SK-N-MC (cell line): ENCODE measurements around the gene FAM9C.

Experiments used
- DNase-seq: peaks from one replicate; pipeline ENCODE4 v3.0.0-alpha.2; 2011; ENCODE audit warnings: low read depth, low spot score
- H3K27ac ChIP-seq: fragments of 200-600 bp; sonication (generic); 2 replicates; pipeline ENCODE4 v1.5.1; 2016; ENCODE audit warnings: mixed run types
- H3K36me3 ChIP-seq: fragments of 200-600 bp; sonication (generic); 2 replicates; pipeline ENCODE4 v1.6.1; 2017; ENCODE audit warnings: antibody characterized with exemption, low read length, mixed read lengths; ENCODE audit not compliant: insufficient read depth
- H3K4me3 ChIP-seq: fragments of 200-600 bp; sonication (generic); 2 replicates; pipeline ENCODE4 v1.5.1; 2016
- H3K9ac ChIP-seq: fragments of 200-600 bp; sonication (generic); 2 replicates; pipeline ENCODE4 v1.8.0; 2017; ENCODE audit warnings: mixed run types, mixed read lengths; ENCODE audit not compliant: insufficient read length
- H3K9me3 ChIP-seq: fragments of 200-600 bp; sonication (generic); 2 replicates; pipeline ENCODE4 v1.6.1; 2017; ENCODE audit warnings: low read depth, mild to moderate bottlenecking, antibody characterized with exemption, low read length, moderate library complexity, mixed read lengths
- EZH2 ChIP-seq: fragments of 200-600 bp; sonication (generic); IDR thresholded peaks from one replicate; pipeline ENCODE4 v1.6.1; 2017; ENCODE audit warnings: antibody characterized with exemption
- FOXP2 ChIP-seq: optimal IDR thresholded peaks from 2 replicates; pipeline ENCODE3; 2011; ENCODE audit warnings: mild to moderate bottlenecking, moderate library complexity; ENCODE audit not compliant: insufficient read depth; ENCODE audit errors: extremely low read length, control extremely low read depth
- POLR2AphosphoS5 ChIP-seq: IDR thresholded peaks from 2 replicates; pipeline ENCODE4 v1.6.1; 2012; ENCODE audit warnings: mild to moderate bottlenecking, low read depth, low read length, borderline replicate concordance

FAM9C gene

GRCh38 chrX:12992544-12993118 lies 51.8 kb downstream of the FAM9C start:
- no peak overlapping the region for H3K9ac ChIP-seq
- no peak overlapping the region for H3K4me3 ChIP-seq
- no peak for DNase-seq
- no peak for TF ChIP-seq EZH2
- TF ChIP-seq POLR2AphosphoS5 = no peak
- no peak for TF ChIP-seq FOXP2
- H3K9me3 ChIP-seq = no peaks in the 10 kb centered on the region
- H3K27ac ChIP-seq = no peak overlapping the region
- no peaks in the 10 kb centered on the region for H3K36me3 ChIP-seq

DNA sequence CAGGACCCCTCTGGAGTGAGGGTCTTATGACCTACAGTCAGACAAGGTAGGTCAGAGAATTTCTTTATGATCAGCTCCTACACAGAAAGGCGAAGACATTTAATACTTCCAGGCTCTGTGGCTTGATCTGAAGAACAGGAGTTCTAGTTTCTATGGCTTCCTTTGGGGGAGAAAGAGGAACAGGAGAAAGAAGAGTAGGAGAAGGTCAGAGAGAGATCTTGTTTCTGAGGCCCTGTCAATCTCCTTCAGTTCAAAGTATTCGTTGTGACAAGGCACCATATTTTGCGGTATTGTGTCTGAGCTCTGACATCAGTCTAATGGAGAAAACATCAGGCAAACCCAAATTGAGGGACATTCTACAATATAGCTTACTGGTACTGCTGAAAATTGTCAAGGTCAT lies 52.8 kb downstream of the FAM9C start:
- Histone ChIP-seq H3K27ac (no peak overlapping the region), H3K36me3 (no peaks in the 10 kb centered on the region), H3K9ac (no peak overlapping the region), H3K9me3 (no peaks in the 10 kb centered on the region), H3K4me3 (no peak overlapping the region)
- no peak for DNase-seq
- no peak for TF ChIP-seq POLR2AphosphoS5
- no peak for TF ChIP-seq EZH2
- TF ChIP-seq FOXP2 = no peak

DNA sequence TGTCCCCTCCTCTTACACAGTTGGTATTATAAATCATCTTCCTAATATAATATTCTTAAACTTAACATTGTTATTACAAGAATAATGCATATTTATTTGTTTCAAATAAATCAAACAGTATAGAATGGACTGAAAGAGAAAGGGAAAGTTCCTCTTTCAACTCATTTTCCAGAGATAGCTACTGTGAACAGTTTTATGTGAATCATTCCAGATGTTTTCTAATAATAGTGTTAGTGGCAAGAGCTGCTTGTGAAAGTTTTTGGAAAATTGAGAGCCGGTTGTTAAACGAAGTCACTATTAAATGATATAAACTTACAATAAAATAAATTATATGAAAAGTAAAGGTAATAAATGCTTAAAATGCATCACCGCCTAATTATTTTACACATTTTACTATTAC lies 55.0 kb downstream of the FAM9C start:
- no peak for TF ChIP-seq POLR2AphosphoS5
- no peak for TF ChIP-seq EZH2
- no peak for TF ChIP-seq FOXP2
- Histone ChIP-seq H3K36me3 (no peaks in the 10 kb centered on the region), H3K4me3 (no peak overlapping the region), H3K9me3 (no peaks in the 10 kb centered on the region), H3K27ac (no peak overlapping the region), H3K9ac (no peak overlapping the region)
- DNase-seq = no peak

GRCh38 chrX:12988797-12989196 lies 55.6 kb downstream of the FAM9C start:
- no peak for DNase-seq
- no peak overlapping the region for H3K4me3 ChIP-seq
- no peaks in the 10 kb centered on the region for H3K36me3 ChIP-seq
- no peak overlapping the region for H3K9ac ChIP-seq
- no peak overlapping the region for H3K27ac ChIP-seq
- TF ChIP-seq FOXP2 = no peak
- TF ChIP-seq EZH2 = no peak
- no peak for TF ChIP-seq POLR2AphosphoS5
- H3K9me3 ChIP-seq = no peaks in the 10 kb centered on the region

GRCh38 chrX:12987900-12988594 lies 56.4 kb downstream of the FAM9C start:
- Histone ChIP-seq H3K27ac (no peak overlapping the region), H3K4me3 (no peak overlapping the region)

GRCh38 chrX:12987340-12987739 lies 57.1 kb downstream of the FAM9C start:
- H3K27ac ChIP-seq = no peak overlapping the region
- no peak overlapping the region for H3K4me3 ChIP-seq
- TF ChIP-seq EZH2 (no peak), FOXP2 (no peak), POLR2AphosphoS5 (no peak)
- H3K9ac ChIP-seq = no peak overlapping the region
- DNase-seq = no peak
- H3K9me3 ChIP-seq = no peaks in the 10 kb centered on the region
- no peaks in the 10 kb centered on the region for H3K36me3 ChIP-seq

More at GRCh38 chrX:12987900-12988594, 56.4 kb downstream of the FAM9C start:
- H3K9ac ChIP-seq = no peak overlapping the region
- no peaks in the 10 kb centered on the region for H3K9me3 ChIP-seq
- TF ChIP-seq POLR2AphosphoS5 (no peak), FOXP2 (no peak), EZH2 (no peak)
- no peaks in the 10 kb centered on the region for H3K36me3 ChIP-seq
- DNase-seq = no peak

DNA sequence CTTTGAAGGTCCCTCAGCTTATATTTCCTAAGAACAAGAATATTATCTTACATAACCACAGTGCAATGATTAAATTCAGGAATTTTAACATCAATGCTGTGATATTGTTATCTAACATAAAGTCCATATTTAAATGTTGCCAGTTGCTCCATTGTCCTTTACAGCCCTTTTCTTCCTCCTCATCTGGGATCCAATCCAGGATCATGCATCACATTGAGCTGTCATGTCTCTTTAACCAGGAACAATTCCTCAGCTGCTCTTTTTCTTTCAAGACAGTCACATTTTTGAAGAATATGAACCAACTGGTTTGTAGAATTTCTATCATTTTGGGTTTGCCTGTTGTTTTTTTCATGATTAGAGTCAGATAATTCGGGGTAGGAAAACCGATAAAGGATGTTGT lies 57.5 kb downstream of the FAM9C start:
- Histone ChIP-seq H3K9me3 (no peaks in the 10 kb centered on the region), H3K4me3 (no peak overlapping the region), H3K36me3 (no peaks in the 10 kb centered on the region), H3K27ac (no peak overlapping the region), H3K9ac (no peak overlapping the region)
- no peak for DNase-seq
- no peak for TF ChIP-seq FOXP2
- no peak for TF ChIP-seq EZH2
- TF ChIP-seq POLR2AphosphoS5 = no peak

- no peak overlapping the region for H3K27ac ChIP-seq
- H3K9ac ChIP-seq = no peak overlapping the region
- H3K4me3 ChIP-seq = no peak overlapping the region
- TF ChIP-seq FOXP2 (no peak), POLR2AphosphoS5 (no peak), EZH2 (no peak)
- no peak for DNase-seq
- no peaks in the 10 kb centered on the region for H3K9me3 ChIP-seq
- H3K36me3 ChIP-seq = no peaks in the 10 kb centered on the region
Observed at GRCh38 chrX:12986164-12986779, 58.1 kb downstream of the FAM9C start.
